WTC11 (cell line): ENCODE measurements around the gene CDK12.

Source experiments
- ATF1 ChIP-seq: sonication (generic); formaldehyde crosslinking; IDR thresholded peaks from 2 replicates; pipeline ENCODE4 v1.8.1; 2023; ENCODE audit warnings: mild to moderate bottlenecking, moderate library complexity, missing genetic modification reagents
- CREB1 ChIP-seq: sonication (generic); formaldehyde crosslinking; IDR thresholded peaks from 2 replicates; pipeline ENCODE4 v1.8.0; 2023; ENCODE audit warnings: mild to moderate bottlenecking, missing genetic modification reagents
- CTCF ChIP-seq: fragments of 200-600 bp; IDR thresholded peaks from 2 replicates; pipeline ENCODE4 v1.8.0; 2022; ENCODE audit warnings: antibody characterized with exemption
- SP1 ChIP-seq: sonication (generic); formaldehyde crosslinking; conservative IDR thresholded peaks from 2 replicates; pipeline ENCODE4 v1.8.1; 2022; ENCODE audit warnings: missing genetic modification reagents
- STAT6 ChIP-seq: sonication (generic); formaldehyde crosslinking; conservative IDR thresholded peaks from 2 replicates; pipeline ENCODE4 v1.8.1; 2023; ENCODE audit warnings: mild to moderate bottlenecking, low read depth, missing genetic modification reagents, moderate library complexity
- USF1 ChIP-seq: sonication (generic); formaldehyde crosslinking; IDR thresholded peaks from 2 replicates; pipeline ENCODE4 v1.8.0; 2022; ENCODE audit warnings: mild to moderate bottlenecking, missing genetic modification reagents
- TF ChIP-seq, protein P1 (sequence below): sonication (generic); formaldehyde crosslinking; IDR thresholded peaks from 2 replicates; pipeline ENCODE4 v1.8.1; 2022; ENCODE audit warnings: mild to moderate bottlenecking, missing genetic modification reagents, moderate library complexity, borderline replicate concordance

GRCh38 chr17:39485555-39485954, 24.3 kb downstream of the CDK12 start:
- no peak for TF ChIP-seq STAT6 (CRISPR knock-in tag)
- no peak for TF ChIP-seq SP1 (CRISPR knock-in tag)
- no peak for TF ChIP-seq ATF1 (CRISPR knock-in tag)
- no peak for TF ChIP-seq CTCF
- TF ChIP-seq USF1 (CRISPR knock-in tag) = no peak
- TF ChIP-seq, protein P1, sequence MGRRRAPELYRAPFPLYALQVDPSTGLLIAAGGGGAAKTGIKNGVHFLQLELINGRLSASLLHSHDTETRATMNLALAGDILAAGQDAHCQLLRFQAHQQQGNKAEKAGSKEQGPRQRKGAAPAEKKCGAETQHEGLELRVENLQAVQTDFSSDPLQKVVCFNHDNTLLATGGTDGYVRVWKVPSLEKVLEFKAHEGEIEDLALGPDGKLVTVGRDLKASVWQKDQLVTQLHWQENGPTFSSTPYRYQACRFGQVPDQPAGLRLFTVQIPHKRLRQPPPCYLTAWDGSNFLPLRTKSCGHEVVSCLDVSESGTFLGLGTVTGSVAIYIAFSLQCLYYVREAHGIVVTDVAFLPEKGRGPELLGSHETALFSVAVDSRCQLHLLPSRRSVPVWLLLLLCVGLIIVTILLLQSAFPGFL (CRISPR knock-in tag) = no peak
- no peak for TF ChIP-seq CREB1
